ENCODE data around the gene ENAH.

- TF ChIP-seq CTCF (optimal IDR thresholded peaks at IDR 0.05 in 1 of 3, IDR thresholded peaks at IDR 0.05 in 1 of 3, conservative IDR thresholded peaks at IDR 0.05 in 1 of 3; ENCODE audit: extremely low read depth in 1 of 3, insufficient read depth in 2 of 3, low read length in 3 of 3) (no peak), EZH2 (IDR thresholded peaks at IDR 0.05; ENCODE audit: low read length) (no peak)
Measured at GRCh38 chr1:225494789-225495359, 158.0 kb downstream of the ENAH start.
